Transverse colon (tissue), 4 donors: Measurements from ENCODE around the gene TSPAN9. TPM values are rescaled to one million over a fixed set of nuclear protein-coding genes. Genes with fewer than 3 reads are reported as not detected.

Experiments
- DNase-seq: peaks from one replicate; pipeline ENCODE4 v3.0.0-alpha.2; 2019
- H3K27ac ChIP-seq, 4 donors: fragments of 200-600 bp; sonication (generic); 2 replicates each; pipeline ENCODE4 v1.5.1; 2016 to 2018; ENCODE audit warnings: inconsistent platforms in 4 of 4
- H3K27me3 ChIP-seq: fragments of 200-600 bp; sonication (generic); 2 replicates; pipeline ENCODE4 v1.5.1; 2017; ENCODE audit warnings: inconsistent platforms
- H3K36me3 ChIP-seq, 4 donors: fragments of 200-600 bp; sonication (generic); 2 replicates each; pipeline ENCODE4 v1.5.1; 2017 to 2019; ENCODE audit warnings: inconsistent platforms in 4 of 4
- H3K4me1 ChIP-seq, 4 donors: fragments of 200-600 bp; sonication (generic); 2 replicates each; pipeline ENCODE4 v1.5.1; 2017 to 2020; ENCODE audit warnings: inconsistent platforms in 4 of 4
- H3K4me3 ChIP-seq, 4 donors: fragments of 200-600 bp; sonication (generic); 1 replicate in 1 of 4; 2 replicates in 3 of 4; pipeline versions ENCODE4 v1.5.1 to v1.6.1; 2017 to 2019; ENCODE audit warnings: inconsistent platforms in 4 of 4
- H3K9me3 ChIP-seq, 2 donors: fragments of 200-600 bp; sonication (generic); 2 replicates each; pipeline ENCODE4 v1.5.1; 2017 to 2019; ENCODE audit warnings: inconsistent platforms in 2 of 2
- EP300 ChIP-seq: sonication (generic); formaldehyde crosslinking; IDR thresholded peaks from one replicate; pipeline ENCODE4 v1.6.1; 2017; ENCODE audit warnings: antibody characterized with exemption, low read depth
- POLR2A ChIP-seq: fragments of 450-650 bp; IDR thresholded peaks from one replicate; pipeline ENCODE4 v1.6.1; 2016; ENCODE audit warnings: antibody characterized with exemption, mild to moderate bottlenecking, moderate library complexity
- POLR2AphosphoS5 ChIP-seq, 3 donors: sonication (generic); formaldehyde crosslinking; IDR thresholded peaks; one replicate each; pipeline ENCODE4 v1.6.1; 2016; ENCODE audit warnings: antibody characterized with exemption in 3 of 3
- WGBS, 2 donors: methylation state at CpG; one replicate each; pipeline ENCODE4 v1.1.5; 2018; ENCODE audit warnings: low coverage in 1 of 2; 5-methylcytosine and 5-hydroxymethylcytosine counted together
- in situ Hi-C, 4 donors: fragments of 200-750 bp; cut with MboI; loops; one replicate each; pipeline versions ENCODE4 v1.15.0 to v1.15.1; 2017; ENCODE audit warnings: low sequenced_read_pairs in 3 of 4, low pct_ligation_motif_present in 1 of 4, low pct_unique_long_range_greater_than_20kb in 1 of 4
- intact Hi-C: fragments of 100-400 bp; cut with DNase I; formaldehyde crosslinking; loops from one replicate; pipeline ENCODE4 v1.15.1; 2023; ENCODE audit warnings: low total_unique reads
- total RNA-seq, 4 donors: library from RNA; depleted of rRNA; stranded (reverse); fragments of >200 nt; gene quantifications; one replicate each; pipeline ENCODE4 v1.1.0, GENCODE V29; 2016
- TF ChIP-seq, protein P1 (sequence below), 5 experiments: fragments of 200-600 bp in 3 of 5; fragments of 450-650 bp in 2 of 5; sonication (generic) in 3 of 5; IDR thresholded peaks; 1 replicate in 2 of 5; 2 replicates in 3 of 5; pipeline ENCODE4 v1.5.1; 2016 to 2017; ENCODE audit warnings: antibody characterized with exemption in 5 of 5, inconsistent platforms in 3 of 5, mild to moderate bottlenecking in 2 of 5, moderate library complexity in 1 of 5

The TSPAN9 gene
- total RNA-seq, 4 donors from 2014 or later, result 4.2 to 9.3 (median 6.1) TPM

DNA sequence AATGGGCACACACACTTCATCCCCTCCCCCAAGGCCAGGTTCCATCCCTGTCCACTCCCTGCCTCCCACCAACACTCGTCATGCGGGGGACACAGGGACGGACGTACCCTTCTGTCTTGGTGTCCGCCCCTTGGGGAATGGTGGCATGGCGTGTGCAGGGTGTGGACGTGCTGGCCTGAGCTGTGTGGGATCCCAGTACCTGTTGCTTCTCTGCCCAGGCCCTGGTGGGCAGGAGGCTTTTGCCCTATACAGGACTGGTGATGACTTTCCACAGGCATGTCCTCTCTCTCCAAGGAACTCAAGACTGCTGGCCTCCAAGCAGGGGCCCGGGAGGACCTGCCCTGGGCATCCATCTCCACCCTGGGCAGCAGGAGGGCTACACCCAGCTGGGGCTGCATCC, 218.0 kb downstream of the TSPAN9 start:
- H3K36me3 ChIP-seq, result no peaks in the 10 kb centered on the region
- H3K27me3 ChIP-seq, result peaks cover 8% of the 10 kb centered on the region
- no peaks in the 10 kb centered on the region for H3K9me3 ChIP-seq
- H3K4me3 ChIP-seq, result no peak overlapping the region
- DNase-seq, result no peak
- 85% methylated on average over 8 of the region's 8 CpGs; no CpG with 5 or more reads in 1 of the 2 donors for WGBS, 2 donors
- no peak overlapping the region for H3K27ac ChIP-seq
- in situ Hi-C loops, result loop anchor here (10.0 to 25.0 kb wide), 3 partner anchors 492 to 510 kb away; no protein-coding TSS in a partner anchor
- intact Hi-C loops, result no loop called here
- no peak for TF ChIP-seq POLR2AphosphoS5 (IDR thresholded peaks at IDR 0.05)
- TF ChIP-seq, protein P1, sequence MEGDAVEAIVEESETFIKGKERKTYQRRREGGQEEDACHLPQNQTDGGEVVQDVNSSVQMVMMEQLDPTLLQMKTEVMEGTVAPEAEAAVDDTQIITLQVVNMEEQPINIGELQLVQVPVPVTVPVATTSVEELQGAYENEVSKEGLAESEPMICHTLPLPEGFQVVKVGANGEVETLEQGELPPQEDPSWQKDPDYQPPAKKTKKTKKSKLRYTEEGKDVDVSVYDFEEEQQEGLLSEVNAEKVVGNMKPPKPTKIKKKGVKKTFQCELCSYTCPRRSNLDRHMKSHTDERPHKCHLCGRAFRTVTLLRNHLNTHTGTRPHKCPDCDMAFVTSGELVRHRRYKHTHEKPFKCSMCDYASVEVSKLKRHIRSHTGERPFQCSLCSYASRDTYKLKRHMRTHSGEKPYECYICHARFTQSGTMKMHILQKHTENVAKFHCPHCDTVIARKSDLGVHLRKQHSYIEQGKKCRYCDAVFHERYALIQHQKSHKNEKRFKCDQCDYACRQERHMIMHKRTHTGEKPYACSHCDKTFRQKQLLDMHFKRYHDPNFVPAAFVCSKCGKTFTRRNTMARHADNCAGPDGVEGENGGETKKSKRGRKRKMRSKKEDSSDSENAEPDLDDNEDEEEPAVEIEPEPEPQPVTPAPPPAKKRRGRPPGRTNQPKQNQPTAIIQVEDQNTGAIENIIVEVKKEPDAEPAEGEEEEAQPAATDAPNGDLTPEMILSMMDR (IDR thresholded peaks at IDR 0.05), result no peak
- TF ChIP-seq EP300, result no peak
- TF ChIP-seq POLR2A, result no peak
- peaks cover 0 to 6% (median 4%) of the 10 kb centered on the region in 4 donors for H3K4me1 ChIP-seq

DNA sequence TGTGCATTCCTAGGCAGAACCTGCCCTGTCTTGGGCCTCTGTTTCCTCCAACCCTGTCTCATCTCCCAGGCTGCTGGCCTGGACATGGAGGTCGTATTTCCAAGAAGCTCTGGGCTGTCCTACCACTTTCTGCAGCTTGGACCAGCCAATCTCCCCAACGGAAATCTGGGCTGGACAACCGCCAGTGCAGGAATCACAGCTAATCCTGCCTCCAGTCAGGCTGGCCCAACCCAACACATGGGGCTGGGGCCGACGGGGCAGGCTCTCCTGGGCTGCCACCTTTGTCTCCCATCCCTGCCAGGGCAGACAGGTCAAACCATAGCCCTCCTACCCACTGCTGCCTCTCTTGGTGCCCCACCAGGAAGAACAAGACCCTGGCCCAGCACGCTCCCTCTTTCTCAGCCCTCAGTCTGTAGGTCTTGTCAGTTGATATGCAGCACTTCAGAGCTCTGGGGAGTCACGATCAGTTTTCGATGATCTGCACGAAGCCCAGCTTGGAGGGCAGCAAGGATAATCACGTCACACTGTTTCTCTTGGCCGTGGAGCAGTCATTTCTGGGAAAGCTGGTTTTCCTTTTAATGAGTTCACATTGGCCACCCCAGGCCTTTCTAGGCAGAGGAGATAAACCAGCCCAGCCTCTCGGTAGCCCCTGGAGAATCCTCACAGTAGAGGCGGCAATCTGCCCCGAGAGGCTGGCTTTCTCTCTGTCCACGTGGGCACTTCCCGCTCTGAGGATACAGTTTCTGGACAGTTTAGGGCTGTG, 218.6 kb downstream of the TSPAN9 start:
- Histone ChIP-seq H3K36me3 (no peaks in the 10 kb centered on the region), H3K9me3 (no peaks in the 10 kb centered on the region), H3K4me1 (peaks cover 0 to 11% (median 7%) of the 10 kb centered on the region in 4 donors), H3K27ac (no peak overlapping the region), H3K4me3 (no peak overlapping the region), H3K27me3 (peaks cover 8% of the 10 kb centered on the region)
- TF ChIP-seq, protein P1 (IDR thresholded peaks at IDR 0.05), result no peak
- no peak for TF ChIP-seq POLR2AphosphoS5 (IDR thresholded peaks at IDR 0.05)
- TF ChIP-seq POLR2A, result no peak
- TF ChIP-seq EP300, result no peak
- in situ Hi-C loops, result loop anchor here (10.0 to 25.0 kb wide), 3 partner anchors 491 to 509 kb away; no protein-coding TSS in a partner anchor
- intact Hi-C loops, result no loop called here
- 62 to 81% methylated on average over 4 to 15 of the region's 16 CpGs for WGBS, 2 donors
- no peak for DNase-seq

DNA sequence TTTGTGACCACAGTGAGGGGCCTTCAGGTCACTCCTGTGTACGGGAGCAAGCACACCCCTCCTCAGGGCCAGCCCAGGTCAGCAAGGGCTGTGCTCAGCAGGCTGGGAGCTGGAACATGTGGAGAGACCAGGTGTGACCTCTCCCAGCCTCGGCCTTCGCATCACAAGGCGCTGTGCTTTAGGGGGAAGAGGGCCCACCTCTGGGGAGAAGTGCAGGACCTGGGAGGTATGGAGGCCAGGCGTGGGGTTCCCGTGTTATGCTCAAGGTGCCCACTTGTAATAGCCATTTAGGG, 219.2 kb downstream of the TSPAN9 start:
- Histone ChIP-seq H3K4me1 (peaks cover 0 to 11% (median 7%) of the 10 kb centered on the region in 4 donors), H3K4me3 (no peak overlapping the region), H3K9me3 (no peaks in the 10 kb centered on the region), H3K27ac (no peak overlapping the region), H3K36me3 (no peaks in the 10 kb centered on the region), H3K27me3 (peaks cover 8% of the 10 kb centered on the region)
- in situ Hi-C loops (loop anchor here (10.0 to 25.0 kb wide), 3 partner anchors 491 to 508 kb away; no protein-coding TSS in a partner anchor), intact Hi-C loops (no loop called here)
- 91% methylated on average over 6 of the region's 6 CpGs; no CpG with 5 or more reads in 1 of the 2 donors for WGBS, 2 donors
- DNase-seq, result no peak
- TF ChIP-seq, protein P1 (IDR thresholded peaks at IDR 0.05), result no peak
- no peak for TF ChIP-seq POLR2AphosphoS5 (IDR thresholded peaks at IDR 0.05)
- no peak for TF ChIP-seq POLR2A
- no peak for TF ChIP-seq EP300

DNA sequence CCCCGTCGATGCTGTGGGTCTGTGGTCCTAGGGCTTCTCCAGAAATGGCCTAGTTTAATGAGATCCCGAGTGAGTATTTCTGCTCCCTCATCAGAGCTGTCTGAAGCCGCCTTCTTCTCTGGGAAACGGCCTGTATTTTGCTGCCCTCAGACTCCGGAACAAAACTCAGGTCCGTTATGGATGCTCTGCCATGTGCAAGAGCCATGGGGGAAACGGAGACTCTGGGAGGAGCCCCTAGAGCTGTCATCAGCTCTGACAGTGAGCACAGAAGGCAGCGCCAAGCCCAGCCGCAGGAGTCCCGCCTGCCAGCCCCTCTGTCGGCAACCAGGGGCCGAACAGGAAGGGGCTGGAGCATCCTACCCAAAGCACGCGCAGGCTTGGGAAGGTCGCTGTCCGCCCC, 221.4 kb downstream of the TSPAN9 start:
- Histone ChIP-seq H3K27ac (no peak overlapping the region), H3K4me3 (no peak overlapping the region), H3K4me1 (peaks cover 0 to 11% (median 7%) of the 10 kb centered on the region in 4 donors), H3K36me3 (no peaks in the 10 kb centered on the region), H3K27me3 (peaks cover 8% of the 10 kb centered on the region), H3K9me3 (no peaks in the 10 kb centered on the region)
- TF ChIP-seq POLR2A (no peak), POLR2AphosphoS5 (IDR thresholded peaks at IDR 0.05) (no peak), EP300 (no peak)
- TF ChIP-seq, protein P1 (IDR thresholded peaks at IDR 0.05), result no peak
- DNase-seq, result no peak
- intact Hi-C loops, result no loop called here
- in situ Hi-C loops, result loop anchor here (10.0 to 25.0 kb wide), 3 partner anchors 489 to 506 kb away; no protein-coding TSS in a partner anchor
- 73% methylated on average over 17 of the region's 17 CpGs; no CpG with 5 or more reads in 1 of the 2 donors for WGBS, 2 donors
